H1 (cell line): ENCODE data around the gene AP5Z1. TPM values are rescaled to one million over a fixed set of nuclear protein-coding genes. Genes with fewer than 3 reads are reported as not detected.

Experiments
- SIN3A ChIP-seq, 2 experiments: IDR thresholded peaks in 1 of 2; conservative IDR thresholded peaks in 1 of 2; 2 replicates each; pipeline ENCODE4 v1.6.1; 2011 to 2012; ENCODE audit warnings: low read length in 2 of 2, improper control_type of control experiment in 1 of 2, low read depth in 1 of 2, mild to moderate bottlenecking in 1 of 2
- polyA plus RNA-seq, 7 experiments: library from polyadenylated mRNA; depleted of rRNA in 3 of 7; stranded (reverse) in 5 of 7; unstranded in 2 of 7; fragments of >200 nt in 5 of 7; fragments of 200-250 nt in 2 of 7; gene quantifications; 1 replicate in 5 of 7; 2 replicates in 1 of 7; 4 replicates in 1 of 7; pipeline versions ENCODE4 v1.2.1 to v1.2.3, GENCODE V29; 2011 to 2013; ENCODE audit warnings: missing spikeins in 2 of 7, mixed read lengths in 2 of 7
- total RNA-seq: library from RNA; stranded (reverse); fragmentation: NEBNext Ultra II Directional; extraction: Animal tissue kit (Norgen Biotek cat#: 25700); gene quantifications from 2 replicates; pipeline ENCODE4 v1.2.1, GENCODE V29; 2021

The AP5Z1 gene
- total and polyA plus RNA-seq, 2 of the 8 experiments (the other 6 are each of a cell fraction or from before 2014, with no cell fraction given): 24.0 to 24.7 TPM

DNA sequence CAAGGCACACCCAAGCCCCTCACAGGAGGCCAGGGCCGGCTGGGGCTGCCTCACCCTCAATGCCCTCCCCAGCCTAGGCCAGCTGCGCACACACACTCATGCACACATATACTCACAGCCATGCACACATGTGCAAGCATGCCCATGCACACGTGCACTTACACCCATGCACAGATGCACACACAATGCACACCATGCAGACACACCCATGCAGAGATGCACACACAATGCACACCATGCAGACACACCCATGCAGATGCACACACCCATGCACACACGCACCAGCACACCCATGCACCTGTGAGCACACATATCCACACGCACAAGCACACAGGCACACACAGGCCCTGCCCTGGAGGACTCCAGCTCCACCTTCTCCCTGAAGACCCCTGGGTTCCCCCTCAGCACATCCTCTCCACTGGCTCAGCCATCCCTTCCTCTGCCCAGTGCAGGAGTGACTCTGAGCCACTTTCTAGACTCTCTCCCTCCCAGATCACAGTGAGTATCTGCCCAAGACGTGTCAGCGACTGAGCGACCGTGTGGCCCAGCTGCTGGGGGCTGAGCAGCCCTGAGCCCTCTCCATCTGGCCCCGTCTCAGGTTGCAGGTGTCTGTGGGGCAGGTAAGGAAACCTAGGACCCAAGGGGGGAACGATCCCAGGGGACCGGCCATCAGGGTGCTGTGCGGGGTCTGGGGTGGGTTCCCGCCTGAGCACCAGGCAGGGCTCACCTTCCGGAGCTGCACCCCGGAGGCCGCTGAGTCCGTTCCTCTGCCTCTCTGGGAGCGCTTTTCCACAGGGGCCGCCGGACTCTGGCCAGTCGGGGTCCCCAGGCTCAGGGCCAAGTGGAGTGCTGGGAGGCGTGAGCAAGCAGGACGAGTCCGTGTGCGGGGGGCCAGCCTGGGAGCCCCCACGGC, 25.8 kb downstream of the AP5Z1 start (continued):
- TF ChIP-seq SIN3A (conservative IDR thresholded peaks at IDR 0.05 in 1 of 2, IDR thresholded peaks at IDR 0.05 in 1 of 2; ENCODE audit: low read depth in 1 of 2, low read length in 2 of 2): no peak
